ENCODE measurements around the gene PIP4K2A. TPM values are rescaled to one million over a fixed set of nuclear protein-coding genes. Genes with fewer than 3 reads are reported as not detected.

Gene PIP4K2A
- total RNA-seq, 4 donors from 2014 or later = 7.4 to 60.3 (median 9.9) TPM

- Histone ChIP-seq H3K4me1 (peaks cover 9% of the 10 kb centered on the region), H3K4me3 (no peak overlapping the region), H3K9me3 (no peaks in the 10 kb centered on the region), H3K36me3 (peaks cover 4% of the 10 kb centered on the region), H3K27me3 (no peaks in the 10 kb centered on the region), H3K27ac (no peak overlapping the region)
- no peak for DNase-seq (ENCODE audit: low spot score in 2 of 2)
- whole genome bisulfite sequencing = 79% methylated on average over 2 of the region's 2 CpGs
- TF ChIP-seq POLR2AphosphoS5 (IDR thresholded peaks at IDR 0.05) = no peak
- TF ChIP-seq POLR2A (IDR thresholded peaks at IDR 0.05) = no peak
- TF ChIP-seq, protein P1, sequence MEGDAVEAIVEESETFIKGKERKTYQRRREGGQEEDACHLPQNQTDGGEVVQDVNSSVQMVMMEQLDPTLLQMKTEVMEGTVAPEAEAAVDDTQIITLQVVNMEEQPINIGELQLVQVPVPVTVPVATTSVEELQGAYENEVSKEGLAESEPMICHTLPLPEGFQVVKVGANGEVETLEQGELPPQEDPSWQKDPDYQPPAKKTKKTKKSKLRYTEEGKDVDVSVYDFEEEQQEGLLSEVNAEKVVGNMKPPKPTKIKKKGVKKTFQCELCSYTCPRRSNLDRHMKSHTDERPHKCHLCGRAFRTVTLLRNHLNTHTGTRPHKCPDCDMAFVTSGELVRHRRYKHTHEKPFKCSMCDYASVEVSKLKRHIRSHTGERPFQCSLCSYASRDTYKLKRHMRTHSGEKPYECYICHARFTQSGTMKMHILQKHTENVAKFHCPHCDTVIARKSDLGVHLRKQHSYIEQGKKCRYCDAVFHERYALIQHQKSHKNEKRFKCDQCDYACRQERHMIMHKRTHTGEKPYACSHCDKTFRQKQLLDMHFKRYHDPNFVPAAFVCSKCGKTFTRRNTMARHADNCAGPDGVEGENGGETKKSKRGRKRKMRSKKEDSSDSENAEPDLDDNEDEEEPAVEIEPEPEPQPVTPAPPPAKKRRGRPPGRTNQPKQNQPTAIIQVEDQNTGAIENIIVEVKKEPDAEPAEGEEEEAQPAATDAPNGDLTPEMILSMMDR (IDR thresholded peaks at IDR 0.05) = no peak
- TF ChIP-seq EP300 (IDR thresholded peaks at IDR 0.05) = no peak
Measured at GRCh38 chr10:22609251-22609650, 105.1 kb downstream of the PIP4K2A start.

GRCh38 chr10:22607261-22607660 lies 107.1 kb downstream of the PIP4K2A start:
- DNase-seq (ENCODE audit: low spot score in 2 of 2) = no peak
- Histone ChIP-seq H3K4me1 (peaks cover 8% of the 10 kb centered on the region), H3K4me3 (no peak overlapping the region), H3K27ac (no peak overlapping the region), H3K9me3 (no peaks in the 10 kb centered on the region), H3K27me3 (no peaks in the 10 kb centered on the region), H3K36me3 (peaks cover 5% of the 10 kb centered on the region)
- TF ChIP-seq POLR2AphosphoS5 (IDR thresholded peaks at IDR 0.05) (no peak), POLR2A (IDR thresholded peaks at IDR 0.05) (no peak), EP300 (IDR thresholded peaks at IDR 0.05) (no peak)
- TF ChIP-seq, protein P1 (IDR thresholded peaks at IDR 0.05) = no peak
- WGBS = 47% methylated on average over 3 of the region's 3 CpGs

GRCh38 chr10:22606164-22606614 lies 108.2 kb downstream of the PIP4K2A start:
- Histone ChIP-seq H3K4me3 (no peak overlapping the region), H3K27me3 (no peaks in the 10 kb centered on the region), H3K9me3 (no peaks in the 10 kb centered on the region), H3K27ac (peak overlapping the region; percentile 36), H3K36me3 (peaks cover 13% of the 10 kb centered on the region), H3K4me1 (peaks cover 8% of the 10 kb centered on the region)
- WGBS = 76% methylated on average over 6 of the region's 6 CpGs
- DNase-seq (ENCODE audit: low spot score in 2 of 2) = no peak
- TF ChIP-seq POLR2A (IDR thresholded peaks at IDR 0.05) (no peak), EP300 (IDR thresholded peaks at IDR 0.05) (no peak), POLR2AphosphoS5 (IDR thresholded peaks at IDR 0.05) (no peak)
- TF ChIP-seq, protein P1 (IDR thresholded peaks at IDR 0.05) = no peak

DNA sequence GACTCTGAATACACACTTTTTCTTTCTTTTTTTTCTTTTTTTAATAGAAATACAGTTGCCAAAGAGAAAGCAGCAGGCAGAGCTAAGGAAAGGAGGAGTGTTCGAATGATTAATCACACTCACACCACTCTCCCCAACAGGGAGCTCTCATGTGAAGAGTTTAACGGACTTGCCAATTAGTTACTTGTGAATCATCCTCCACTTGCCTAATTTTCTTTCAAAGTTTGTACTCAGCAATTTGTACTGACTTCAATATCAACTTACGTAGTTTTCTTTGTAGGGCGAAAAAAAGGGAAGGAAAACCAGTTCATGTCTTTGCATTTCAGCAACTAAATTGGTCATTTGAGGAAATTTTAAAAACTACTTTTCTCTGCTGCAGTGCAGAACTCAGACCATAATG lies 109.2 kb downstream of the PIP4K2A start:
- Histone ChIP-seq H3K4me3 (no peak overlapping the region), H3K4me1 (peaks cover 8% of the 10 kb centered on the region), H3K27ac (peak overlapping the region; percentile 36), H3K27me3 (no peaks in the 10 kb centered on the region), H3K9me3 (no peaks in the 10 kb centered on the region), H3K36me3 (peaks cover 13% of the 10 kb centered on the region)
- whole genome bisulfite sequencing = 55% methylated on average over 4 of the region's 4 CpGs
- TF ChIP-seq POLR2AphosphoS5 (IDR thresholded peaks at IDR 0.05) (no peak), POLR2A (IDR thresholded peaks at IDR 0.05) (no peak), EP300 (IDR thresholded peaks at IDR 0.05) (no peak)
- TF ChIP-seq, protein P1 (IDR thresholded peaks at IDR 0.05) = no peak
- DNase-seq (ENCODE audit: low spot score in 2 of 2) = no peak

DNA sequence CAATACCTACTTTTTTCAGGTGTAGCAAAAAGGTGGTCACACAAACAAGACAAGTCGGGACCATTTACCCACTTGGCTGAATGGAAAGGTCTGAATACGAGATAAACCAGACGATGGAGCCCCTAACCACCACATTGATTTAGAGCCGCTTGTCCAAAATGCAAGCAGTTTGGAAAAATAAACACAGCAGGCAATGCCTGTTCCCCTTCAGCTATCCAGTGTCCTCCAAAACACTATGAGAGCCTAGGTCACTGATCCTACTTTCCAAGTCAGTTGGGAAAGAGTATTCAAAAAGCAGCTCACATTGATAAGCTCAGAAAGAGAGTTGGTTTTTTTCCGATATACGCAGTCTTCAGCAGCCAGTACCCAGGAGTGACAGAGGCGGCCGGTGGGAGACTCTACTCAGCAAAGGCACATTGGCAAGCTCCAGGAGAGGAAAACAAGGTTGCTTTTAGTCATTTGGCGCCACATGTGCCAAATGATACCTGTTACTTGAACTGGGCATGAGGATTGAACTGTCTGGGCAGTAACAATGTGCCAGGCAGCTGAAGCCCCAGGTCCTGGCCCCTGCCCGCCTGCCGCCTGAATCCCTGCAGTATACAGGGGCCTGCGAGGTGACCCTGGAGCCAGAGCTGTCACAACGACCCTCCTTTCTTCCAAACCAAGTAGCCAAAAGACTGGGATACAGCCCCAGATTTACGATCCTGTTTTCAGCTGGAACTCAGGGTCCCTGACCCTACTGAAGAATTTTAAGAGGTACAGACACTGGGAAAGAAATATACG lies 109.8 kb downstream of the PIP4K2A start:
- TF ChIP-seq POLR2AphosphoS5 (IDR thresholded peaks at IDR 0.05) (no peak), POLR2A (IDR thresholded peaks at IDR 0.05) (no peak), EP300 (IDR thresholded peaks at IDR 0.05) (no peak)
- TF ChIP-seq, protein P1 (IDR thresholded peaks at IDR 0.05) = no peak
- H3K9me3 ChIP-seq = no peaks in the 10 kb centered on the region
- H3K27ac ChIP-seq = no peak overlapping the region
- H3K4me3 ChIP-seq = no peak overlapping the region
- no peaks in the 10 kb centered on the region for H3K27me3 ChIP-seq
- WGBS = 90% methylated on average over 15 of the region's 15 CpGs
- no peak for DNase-seq (ENCODE audit: low spot score in 2 of 2)
- H3K36me3 ChIP-seq = peaks cover 13% of the 10 kb centered on the region
- peaks cover 8% of the 10 kb centered on the region for H3K4me1 ChIP-seq

All from suprapubic skin (tissue), 4 donors.